Inflammatory macrophage treated with lipopolysaccharide for 1 hour (primary cell): ENCODE data around the gene EPHA8.

Experiments used
- DNase-seq, 2 donors: peaks; one replicate each; pipeline ENCODE4 v3.0.0-alpha.2; 2020 to 2022

EPHA8 gene

DNA sequence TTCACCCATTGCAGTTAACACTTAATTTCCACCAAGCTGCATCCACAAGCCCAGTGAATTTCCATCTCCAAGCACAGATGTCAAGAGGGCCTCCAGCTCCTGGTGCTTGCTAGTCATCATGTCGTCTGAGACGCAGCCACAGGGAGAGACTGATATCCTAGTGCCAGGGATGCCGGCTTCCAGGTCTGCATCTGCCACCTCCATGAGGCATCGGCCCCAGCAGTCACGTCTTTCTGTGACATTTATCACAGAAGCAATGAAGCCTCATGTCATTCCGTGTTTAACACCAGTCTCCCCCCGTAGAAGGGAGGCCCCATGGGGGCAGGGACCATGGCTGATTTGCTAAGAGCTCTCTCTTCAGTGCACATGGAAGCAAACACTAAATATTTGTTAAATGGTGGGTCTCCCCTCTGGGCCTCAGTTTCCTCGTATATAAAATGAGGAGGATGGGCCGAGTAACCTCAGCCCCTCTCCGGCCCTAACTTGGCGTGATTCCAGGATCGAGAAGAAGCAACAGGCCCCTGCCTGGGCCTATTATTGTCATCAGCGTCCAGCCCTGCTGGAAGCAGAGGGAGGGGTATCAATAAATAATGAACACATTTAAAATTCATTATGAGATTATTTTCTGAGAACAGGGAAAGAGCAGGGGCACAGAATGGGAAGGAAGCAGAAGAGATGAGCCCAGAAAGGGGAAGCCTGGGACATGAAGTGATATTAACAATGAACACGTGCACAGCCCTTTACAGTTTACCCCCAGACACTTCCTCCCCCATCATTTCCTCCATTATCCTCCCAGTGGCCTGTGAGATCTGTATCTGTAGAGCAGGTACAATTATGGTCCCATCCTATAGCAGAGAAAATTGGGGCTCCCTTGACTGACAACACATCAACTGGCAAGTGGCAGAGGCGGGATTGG is 88.9 kb downstream of the EPHA8 start:
- peak in 1 of 2 donors; percentile 41 for DNase-seq

GRCh38 chr1:22652881-22653316 is 89.6 kb downstream of the EPHA8 start, which contains the start of gene C1QB:
TSS of gene C1QB (plus strand) at chr1:22653236. CDS start at chr1:22659463, 6,227 bp downstream.
- peak; percentile 40 to 84 for DNase-seq
